H1 (cell line): ENCODE measurements around the gene OGT. TPM values are rescaled to one million over a fixed set of nuclear protein-coding genes. Genes with fewer than 3 reads are reported as not detected.

Source experiments
- YY1 ChIP-seq: IDR thresholded peaks from 2 replicates; pipeline ENCODE4 v1.6.1; 2011; ENCODE audit warnings: low read depth, mild to moderate bottlenecking, low read length
- polyA plus RNA-seq, 7 experiments: library from polyadenylated mRNA; depleted of rRNA in 3 of 7; stranded (reverse) in 5 of 7; unstranded in 2 of 7; fragments of >200 nt in 5 of 7; fragments of 200-250 nt in 2 of 7; gene quantifications; 1 replicate in 5 of 7; 2 replicates in 1 of 7; 4 replicates in 1 of 7; pipeline versions ENCODE4 v1.2.1 to v1.2.3, GENCODE V29; 2011 to 2013; ENCODE audit warnings: missing spikeins in 2 of 7, mixed read lengths in 2 of 7
- total RNA-seq: library from RNA; stranded (reverse); fragmentation: NEBNext Ultra II Directional; extraction: Animal tissue kit (Norgen Biotek cat#: 25700); gene quantifications from 2 replicates; pipeline ENCODE4 v1.2.1, GENCODE V29; 2021

Gene OGT
- total and polyA plus RNA-seq, 2 of the 8 experiments (the other 6 are each of a cell fraction or from before 2014, with no cell fraction given): 130 to 169 TPM

DNA sequence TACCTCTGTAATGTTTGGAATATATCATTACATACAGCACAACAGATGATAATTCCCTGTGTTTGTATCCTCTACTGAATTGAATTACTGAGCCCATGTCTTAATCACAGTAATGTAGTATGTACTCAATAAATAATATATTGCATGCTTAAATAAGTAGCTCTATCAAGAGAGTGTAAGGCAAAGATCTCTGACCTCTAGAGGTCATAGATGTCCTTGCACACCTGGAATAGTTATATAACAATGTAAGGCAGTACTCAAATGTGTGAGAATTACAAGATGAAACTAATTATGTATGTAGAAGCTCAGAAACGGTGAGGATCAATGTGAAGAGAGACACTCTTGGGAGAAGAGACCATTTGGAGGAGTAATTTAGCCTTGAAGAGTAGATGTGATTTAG is 31.0 kb downstream of the OGT start (continued):
- no peak for TF ChIP-seq YY1
